Right lung (tissue), 5 donors: Measurements from ENCODE around the gene TTLL1. TPM values are rescaled to one million over a fixed set of nuclear protein-coding genes. Genes with fewer than 3 reads are reported as not detected.
"Not testable (repeated sequence)": the region's sequence is repeated elsewhere in the genome, so short reads cannot be mapped to it uniquely, and the experiment has no call there.

Source experiments
- DNase-seq, 2 donors: peaks; one replicate each; pipeline ENCODE4 v3.0.0-alpha.2; 2013
- polyA plus RNA-seq, 5 donors: library from polyadenylated mRNA; unstranded; fragments of 120-200 nt; gene quantifications; one replicate each; pipeline versions ENCODE4 v1.2.1 to v1.2.3, GENCODE V29; 2013; ENCODE audit warnings: inconsistent platforms in 1 of 5, low replicate concordance in 1 of 5; ENCODE audit not compliant: insufficient read length in 5 of 5, insufficient read depth in 1 of 5

The TTLL1 gene
- polyA plus RNA-seq, 5 donors = 14.0 to 18.9 (median 16.3) TPM

DNA sequence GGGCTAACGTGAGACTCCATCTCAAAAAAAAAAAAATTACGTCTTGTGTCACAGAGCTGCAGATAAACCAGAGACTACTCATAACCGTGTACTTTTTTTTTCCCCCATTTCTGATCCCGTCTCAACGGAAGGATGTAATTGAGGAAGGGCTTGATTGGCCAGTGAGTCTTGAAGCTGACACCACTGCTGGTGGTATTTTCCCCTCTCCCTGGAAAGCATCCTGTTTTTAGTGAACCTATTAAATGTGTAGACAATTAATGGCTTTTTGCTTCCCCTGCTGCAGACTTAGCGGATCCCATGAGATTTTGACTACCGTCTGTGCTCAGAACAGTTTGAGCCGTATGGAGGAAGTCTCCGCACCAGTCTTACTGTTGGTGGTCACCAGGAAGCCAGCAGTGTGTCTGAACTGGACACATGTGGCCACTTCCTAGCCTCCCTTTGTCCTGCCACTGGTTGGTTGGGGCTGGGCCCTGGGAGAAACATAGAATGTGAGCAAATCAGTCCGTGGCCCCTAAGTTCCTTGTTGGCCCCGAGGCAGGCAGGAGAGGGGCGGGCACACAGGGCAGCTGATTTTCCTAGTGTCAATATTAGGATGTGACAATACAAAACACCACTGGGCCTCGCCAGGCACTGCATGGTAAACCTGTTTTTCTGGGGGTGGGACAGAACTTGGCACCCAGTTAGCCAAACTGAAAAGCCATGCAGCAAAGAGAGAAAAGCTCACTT lies 24.5 kb upstream of the TTLL1 start:
- DNase-seq = no peak

GRCh38 chr22:43110927-43111623 lies 21.9 kb upstream of the TTLL1 start:
- DNase-seq = no peak

- DNase-seq = no peak
These were observed 21.3 kb upstream of the TTLL1 start, which contains the start of gene BIK for GRCh38 chr22:43110444-43110926. BIK (plus strand) TSS chr22:43110750; CDS start chr22:43124023, 13,273 bp downstream.

- no peak for DNase-seq
These were observed 20.8 kb upstream of the TTLL1 start for GRCh38 chr22:43109921-43110443.

DNA sequence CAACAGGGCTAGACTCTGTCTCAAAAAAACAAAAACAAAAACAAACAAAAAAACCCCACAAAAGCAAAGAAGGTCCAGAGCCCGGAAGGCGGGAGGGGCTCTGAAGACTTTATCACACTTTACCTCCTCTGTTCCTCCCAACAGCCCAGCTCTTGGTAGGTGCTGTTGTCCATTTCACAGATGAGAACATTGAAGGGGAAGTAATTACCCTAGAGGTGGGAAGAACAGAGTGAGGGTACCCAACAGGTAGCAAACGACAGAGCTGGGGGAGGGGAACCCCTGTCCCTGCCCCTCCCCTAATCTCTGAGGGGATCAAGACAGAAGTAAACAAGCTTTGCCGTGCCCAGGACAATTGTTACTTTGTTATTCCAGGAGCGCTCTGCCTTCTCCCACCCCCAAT lies 20.3 kb upstream of the TTLL1 start:
- DNase-seq = no peak

GRCh38 chr22:43106302-43106701 lies 17.1 kb upstream of the TTLL1 start:
- DNase-seq = no peak

- DNase-seq = not testable (repeated sequence)
These were observed 15.8 kb upstream of the TTLL1 start for GRCh38 chr22:43104950-43105349.

DNA sequence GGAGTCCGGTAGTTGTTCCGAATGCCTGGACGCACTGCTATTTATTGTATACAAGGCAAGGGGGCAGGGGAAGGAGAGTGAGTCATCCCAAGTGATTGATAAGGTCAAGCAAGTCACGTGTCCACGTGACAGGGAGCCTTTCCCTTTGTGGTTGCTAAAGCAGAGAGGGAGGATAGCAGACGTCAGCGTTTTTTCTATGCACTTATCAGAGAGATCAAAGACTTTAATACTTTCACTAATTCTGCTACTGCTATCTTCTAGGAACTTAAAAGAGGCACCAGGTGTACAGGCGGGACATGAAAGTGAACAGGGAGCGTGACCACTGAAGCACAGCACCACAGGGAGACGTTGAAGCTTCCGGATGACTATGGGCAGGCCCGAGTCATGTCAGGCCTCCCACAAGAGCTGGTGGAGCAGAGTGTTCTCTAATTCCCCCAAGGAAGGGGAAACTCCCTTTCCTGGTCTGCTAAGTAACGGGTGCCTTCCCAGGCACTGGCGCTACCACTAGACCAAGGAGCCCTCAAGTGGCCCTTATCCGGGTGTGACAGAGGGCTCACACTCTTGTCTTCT lies 14.9 kb upstream of the TTLL1 start:
- DNase-seq = not testable (repeated sequence)

DNA sequence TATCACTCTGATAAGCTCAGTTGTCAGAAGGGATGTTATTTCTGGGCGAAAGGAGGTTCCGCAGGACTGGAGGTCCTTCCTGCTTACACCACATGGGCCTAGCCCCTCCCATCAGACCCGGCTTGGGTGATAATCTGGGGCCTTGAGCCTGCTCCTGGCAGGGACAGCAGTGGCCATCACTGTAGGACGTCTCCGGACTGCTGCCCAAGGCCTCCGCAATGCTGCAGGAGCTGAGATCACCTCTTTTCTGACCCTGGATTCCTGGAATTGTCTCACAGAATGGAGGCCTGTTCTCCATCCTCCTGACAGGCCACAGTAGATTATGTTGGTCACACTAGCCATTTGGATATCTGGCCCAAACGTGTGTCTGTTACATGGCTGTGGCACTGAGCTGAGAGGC lies 12.1 kb upstream of the TTLL1 start:
- DNase-seq = no peak

- no peak for DNase-seq
These were observed 11.0 kb upstream of the TTLL1 start for GRCh38 chr22:43100225-43100624.

DNA sequence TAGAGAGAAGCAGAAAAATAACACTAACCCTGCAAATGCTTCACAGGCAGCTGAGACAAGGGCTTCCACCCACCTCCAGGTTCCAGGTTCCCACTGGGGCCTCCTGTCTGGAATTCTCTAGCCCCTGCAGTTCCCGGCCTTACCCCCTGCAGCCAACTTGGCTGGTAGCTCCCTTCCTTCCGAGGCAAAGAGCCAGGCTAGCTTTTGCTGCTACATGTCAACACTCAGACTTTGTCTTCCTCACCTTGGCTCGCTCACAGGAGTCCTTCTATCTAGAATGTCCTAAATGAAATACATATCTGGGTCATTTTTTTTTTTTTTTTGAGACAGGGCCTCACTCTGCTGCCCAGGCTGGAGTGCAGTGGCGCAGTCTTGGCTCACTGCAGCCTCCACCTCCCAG lies 9.9 kb upstream of the TTLL1 start:
- DNase-seq = no peak

GRCh38 chr22:43098356-43098755 lies 9.2 kb upstream of the TTLL1 start:
- no peak for DNase-seq

DNA sequence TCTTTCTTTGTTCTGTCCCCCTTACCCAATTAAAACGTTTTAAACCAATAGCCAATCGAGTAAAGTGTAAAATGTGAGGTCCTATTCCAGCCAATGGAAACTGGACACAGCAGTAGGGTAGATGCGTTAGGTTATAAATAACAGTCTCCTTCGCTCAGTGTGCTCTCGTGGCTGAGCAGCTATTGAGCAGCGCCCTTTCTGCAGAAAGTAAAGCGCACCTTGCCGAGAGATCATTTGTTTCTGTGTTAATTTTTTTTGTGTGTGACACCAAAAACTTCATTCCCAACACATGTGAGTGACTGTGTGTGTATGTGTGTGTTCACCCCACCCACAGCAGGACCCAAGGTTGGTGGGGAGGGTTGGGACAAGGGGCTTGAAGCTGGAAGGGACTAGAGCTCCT lies 7.2 kb upstream of the TTLL1 start:
- DNase-seq = no peak

DNA sequence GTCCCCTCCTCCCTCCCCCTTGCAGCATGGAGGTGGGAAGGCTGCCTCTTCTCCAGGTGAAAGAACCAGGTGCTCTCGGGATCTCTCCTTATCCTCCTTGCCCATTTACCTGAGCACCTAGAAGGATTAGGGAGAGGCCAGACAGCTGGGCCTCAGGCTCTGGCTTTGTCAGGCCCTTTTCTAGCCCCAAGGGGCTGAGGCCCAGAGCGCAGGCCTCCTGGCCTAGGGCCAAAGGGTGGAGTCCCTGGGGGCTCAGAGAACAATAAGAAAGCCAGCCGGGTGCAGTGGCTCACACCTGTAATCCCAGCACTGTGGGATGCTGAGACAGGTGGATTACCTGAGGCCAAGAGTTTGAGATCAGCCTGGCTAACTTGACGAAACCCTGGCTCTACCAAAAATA lies 5.4 kb upstream of the TTLL1 start:
- DNase-seq = no peak

DNA sequence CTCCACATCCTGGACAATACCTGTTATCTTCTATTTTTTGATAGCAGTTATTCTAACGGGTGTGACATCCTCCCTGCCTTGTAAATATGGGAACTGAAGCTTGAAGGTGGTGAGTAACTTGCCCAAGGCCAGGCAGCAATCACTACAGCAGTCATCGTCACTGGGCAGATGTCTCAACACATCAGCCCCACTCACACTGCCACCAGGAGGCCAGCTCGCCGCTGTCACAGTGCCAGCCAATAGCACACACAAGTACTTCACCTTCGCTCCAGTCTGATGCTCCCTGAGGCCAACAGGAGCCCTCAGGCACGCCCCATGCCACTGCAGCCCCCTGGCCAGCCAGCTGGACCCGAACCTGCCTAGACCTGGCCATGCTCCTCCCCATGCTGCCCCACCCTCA lies 4.9 kb upstream of the TTLL1 start:
- DNase-seq = no peak

GRCh38 chr22:43092085-43092484 lies 2.9 kb upstream of the TTLL1 start:
- DNase-seq = no peak

DNA sequence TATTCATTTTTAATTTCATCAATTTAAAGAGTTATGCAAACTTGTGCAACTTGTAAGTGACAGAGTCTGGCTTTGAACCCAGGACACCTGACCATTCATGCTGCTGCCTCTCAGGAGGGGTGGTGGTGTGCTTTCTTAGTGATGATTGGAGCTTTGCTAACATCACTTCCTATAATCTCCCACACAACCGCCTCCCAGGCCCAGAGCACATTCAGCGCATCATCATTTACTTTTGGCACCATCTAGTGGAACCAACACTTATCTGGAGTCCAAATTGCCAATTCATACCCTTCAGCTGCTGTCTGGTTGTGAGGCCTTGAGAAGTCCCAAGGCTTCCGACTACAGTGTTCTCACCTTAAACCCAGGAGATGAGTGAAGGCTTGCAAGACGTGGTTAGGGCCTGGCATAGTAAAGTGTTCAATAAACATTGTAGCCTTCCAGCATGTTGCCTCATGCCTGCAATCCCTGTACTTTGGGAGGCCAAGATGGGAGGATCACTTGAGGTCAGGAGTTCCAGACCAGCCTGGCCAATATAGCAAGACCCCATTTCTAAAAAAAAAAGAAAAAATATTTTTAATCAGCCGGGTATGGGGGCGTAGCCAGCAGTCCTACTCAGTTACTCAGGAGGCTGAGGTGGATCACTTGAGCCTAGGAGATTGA lies 1.1 kb upstream of the TTLL1 start:
- no peak for DNase-seq

DNA sequence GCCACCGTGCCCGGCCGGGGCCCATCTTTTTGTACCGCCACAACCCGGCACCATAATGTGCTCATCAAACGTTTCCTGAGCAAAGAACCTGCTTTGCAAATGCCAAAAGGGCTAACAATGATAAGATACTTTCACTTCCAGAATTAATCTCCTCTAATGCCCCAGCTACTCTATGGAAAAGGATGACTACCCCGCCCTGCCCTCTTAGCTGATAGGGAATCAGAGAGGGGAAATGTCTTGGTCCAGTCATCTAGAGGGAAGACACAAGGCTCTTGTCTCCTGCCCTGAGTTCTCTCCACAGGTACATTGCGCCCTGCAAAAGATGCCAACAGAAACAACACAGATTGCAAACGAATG lies 586 bp downstream of the TTLL1 start:
- DNase-seq = no peak

DNA sequence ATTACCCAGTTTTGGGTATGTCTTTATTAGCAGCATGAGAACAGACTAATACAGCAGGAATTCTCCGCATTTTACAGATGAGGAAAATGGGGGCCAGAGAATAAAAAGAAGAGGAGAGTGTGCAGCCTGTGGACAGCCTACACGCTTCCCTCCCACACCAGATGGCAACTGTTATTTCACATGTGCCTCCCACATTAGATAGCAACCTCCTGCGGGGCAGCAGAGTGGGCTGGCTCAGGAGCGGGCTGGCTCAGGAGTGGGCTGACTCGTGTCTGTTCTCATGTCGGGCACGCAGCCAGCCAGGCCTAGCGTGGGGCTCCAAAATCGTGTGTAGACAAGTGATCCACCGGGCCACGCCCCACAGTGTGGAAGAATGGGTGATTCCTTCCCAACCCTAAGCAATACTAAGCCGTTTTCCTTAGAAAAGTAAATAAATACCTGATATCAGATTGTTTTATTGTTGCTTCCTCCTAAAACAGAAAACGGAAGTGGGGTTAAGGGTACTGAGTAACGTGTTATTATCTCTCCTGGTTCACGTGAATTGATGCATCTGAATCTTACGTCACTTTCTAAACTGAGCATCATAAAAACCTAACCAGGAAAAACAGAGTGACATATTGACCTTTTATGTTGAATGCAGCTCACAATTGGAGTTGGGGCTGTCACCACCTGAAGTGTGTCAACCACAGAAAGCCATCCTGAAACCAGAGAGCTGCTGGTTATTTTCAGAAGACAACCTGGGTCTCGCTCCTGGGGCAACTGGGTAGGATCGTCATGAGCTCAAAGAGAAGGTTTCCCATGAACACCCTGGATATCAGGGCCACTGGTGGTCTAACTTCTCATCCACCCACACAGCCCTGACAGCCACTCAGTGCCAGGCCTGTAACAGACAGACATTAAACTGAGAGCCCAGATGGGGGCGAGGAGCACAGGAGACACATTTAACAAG lies 3.3 kb downstream of the TTLL1 start:
- DNase-seq = no peak

DNA sequence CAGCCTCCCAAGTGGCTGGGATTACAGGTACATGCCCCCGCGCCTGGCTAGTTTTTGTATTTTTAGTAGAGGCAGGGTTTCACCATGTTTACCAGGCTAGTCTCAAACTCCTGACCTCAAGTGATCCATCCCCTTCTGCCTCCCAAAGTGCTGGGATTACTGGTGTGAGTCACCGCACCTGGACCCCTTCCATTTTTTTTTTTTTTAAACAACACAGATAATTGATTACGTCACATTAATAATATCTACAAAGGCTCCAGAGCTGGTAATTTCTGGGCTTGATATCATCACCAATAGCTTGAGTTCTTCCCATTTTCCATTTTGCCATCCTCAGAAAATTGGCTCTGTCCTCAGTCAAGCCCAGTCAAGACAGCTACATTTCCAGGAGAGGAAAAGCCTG lies 7.2 kb downstream of the TTLL1 start:
- no peak for DNase-seq

GRCh38 chr22:43080616-43081015 lies 8.6 kb downstream of the TTLL1 start:
- DNase-seq = no peak
